Thoracic aorta (tissue), 2 donors: ENCODE data around the gene ZYX. TPM values are rescaled to one million over a fixed set of nuclear protein-coding genes. Genes with fewer than 3 reads are reported as not detected.
"Not testable (repeated sequence)": the region's sequence is repeated elsewhere in the genome, so short reads cannot be mapped to it uniquely, and the experiment has no call there.

Experiments
- ATAC-seq: fragments of 150-250 bp; one replicate; pipeline ENCODE4 v1.8.0; 2017; ENCODE audit warnings: low read depth; ENCODE audit not compliant: insufficient number of reproducible peaks, low FRiP score
- DNase-seq: peaks from one replicate; pipeline ENCODE4 v3.0.0-alpha.2; 2020; ENCODE audit warnings: low spot score
- H3K27ac ChIP-seq, 2 donors: fragments of 200-600 bp; sonication (generic); 1 replicate in 1 of 2; 2 replicates in 1 of 2; pipeline ENCODE4 v1.5.1; 2016; ENCODE audit warnings: mild to moderate bottlenecking in 2 of 2, moderate library complexity in 2 of 2
- H3K27me3 ChIP-seq: fragments of 200-600 bp; sonication (generic); replicated peaks from 2 replicates; pipeline ENCODE4 v1.6.0; 2016; ENCODE audit warnings: mild to moderate bottlenecking; ENCODE audit not compliant: insufficient read depth
- H3K36me3 ChIP-seq: fragments of 200-600 bp; sonication (generic); one replicate; pipeline ENCODE4 v1.5.1; 2016
- H3K4me1 ChIP-seq, 2 donors: fragments of 200-600 bp; sonication (generic); 1 replicate in 1 of 2; 2 replicates in 1 of 2; pipeline versions ENCODE4 v1.5.1 to v1.6.0; 2016; ENCODE audit warnings: low read depth in 2 of 2, mild to moderate bottlenecking in 1 of 2; ENCODE audit not compliant: control insufficient read depth in 1 of 2
- H3K4me3 ChIP-seq: fragments of 200-600 bp; sonication (generic); 2 replicates; pipeline ENCODE4 v1.5.1; 2016; ENCODE audit warnings: mild to moderate bottlenecking
- H3K9me3 ChIP-seq: fragments of 200-600 bp; sonication (generic); 2 replicates; pipeline ENCODE4 v1.5.1; 2016
- total RNA-seq, 2 donors: library from RNA; depleted of rRNA; stranded (reverse); fragments of >200 nt; gene quantifications; one replicate each; pipeline versions ENCODE4 v1.1.0 to v1.2.3, GENCODE V29; 2016
- TF ChIP-seq, protein P1 (sequence below): fragments of 200-600 bp; sonication (generic); IDR thresholded peaks from one replicate; pipeline ENCODE4 v1.5.1; 2019; ENCODE audit warnings: antibody characterized with exemption

Gene ZYX
- total RNA-seq, 2 donors from 2014 or later, result 234 to 287 TPM

GRCh38 chr7:143417734-143418383 is 36.7 kb downstream of the ZYX start:
- H3K27me3 ChIP-seq, result no peaks in the 10 kb centered on the region
- DNase-seq, result no peak
- no peaks in the 10 kb centered on the region for H3K4me1 ChIP-seq
- no peak overlapping the region for H3K27ac ChIP-seq
- ATAC-seq, result no peak
- no peak overlapping the region for H3K4me3 ChIP-seq
- H3K36me3 ChIP-seq, result no peaks in the 10 kb centered on the region
- no peaks in the 10 kb centered on the region for H3K9me3 ChIP-seq
- TF ChIP-seq, protein P1, sequence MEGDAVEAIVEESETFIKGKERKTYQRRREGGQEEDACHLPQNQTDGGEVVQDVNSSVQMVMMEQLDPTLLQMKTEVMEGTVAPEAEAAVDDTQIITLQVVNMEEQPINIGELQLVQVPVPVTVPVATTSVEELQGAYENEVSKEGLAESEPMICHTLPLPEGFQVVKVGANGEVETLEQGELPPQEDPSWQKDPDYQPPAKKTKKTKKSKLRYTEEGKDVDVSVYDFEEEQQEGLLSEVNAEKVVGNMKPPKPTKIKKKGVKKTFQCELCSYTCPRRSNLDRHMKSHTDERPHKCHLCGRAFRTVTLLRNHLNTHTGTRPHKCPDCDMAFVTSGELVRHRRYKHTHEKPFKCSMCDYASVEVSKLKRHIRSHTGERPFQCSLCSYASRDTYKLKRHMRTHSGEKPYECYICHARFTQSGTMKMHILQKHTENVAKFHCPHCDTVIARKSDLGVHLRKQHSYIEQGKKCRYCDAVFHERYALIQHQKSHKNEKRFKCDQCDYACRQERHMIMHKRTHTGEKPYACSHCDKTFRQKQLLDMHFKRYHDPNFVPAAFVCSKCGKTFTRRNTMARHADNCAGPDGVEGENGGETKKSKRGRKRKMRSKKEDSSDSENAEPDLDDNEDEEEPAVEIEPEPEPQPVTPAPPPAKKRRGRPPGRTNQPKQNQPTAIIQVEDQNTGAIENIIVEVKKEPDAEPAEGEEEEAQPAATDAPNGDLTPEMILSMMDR, result no peak

DNA sequence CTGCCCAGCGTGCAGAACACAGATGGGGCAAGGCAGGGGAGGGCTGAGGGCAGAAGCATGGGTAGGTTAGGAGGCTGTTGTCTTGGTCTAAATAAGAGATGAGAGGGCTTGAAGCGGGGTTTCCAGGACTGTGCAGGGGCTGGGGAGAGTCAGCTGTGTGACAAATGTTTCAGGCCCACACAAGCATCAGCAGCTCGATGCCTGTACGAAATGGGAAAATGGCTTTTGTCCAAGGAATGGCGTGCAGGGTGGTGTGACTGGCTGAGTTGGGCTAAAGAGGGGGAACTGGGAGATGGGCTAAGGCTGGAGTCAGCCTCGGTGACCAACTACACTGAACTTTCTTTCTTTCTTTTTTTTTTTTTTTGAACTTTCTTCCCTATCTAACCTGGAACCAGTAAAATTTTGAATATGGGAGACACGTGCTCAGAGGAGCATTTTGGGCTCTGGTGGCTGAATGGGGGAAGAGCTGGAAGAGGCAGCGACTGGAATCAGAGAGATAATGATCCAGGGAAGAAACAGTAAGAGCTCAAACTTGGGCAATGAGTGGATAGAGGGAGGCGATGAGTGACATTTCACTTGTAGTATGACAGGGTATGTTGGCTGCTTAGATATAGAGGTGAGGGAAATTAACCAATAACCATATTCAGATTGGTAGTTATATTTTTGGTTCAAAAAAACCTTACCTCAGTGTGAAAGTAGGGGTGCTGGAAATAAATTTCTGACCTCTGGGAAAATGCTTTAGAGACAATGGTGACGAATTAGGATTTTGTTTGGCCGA is 37.7 kb downstream of the ZYX start:
- H3K27ac ChIP-seq, result no peak overlapping the region
- no peaks in the 10 kb centered on the region for H3K27me3 ChIP-seq
- no peaks in the 10 kb centered on the region for H3K36me3 ChIP-seq
- H3K4me1 ChIP-seq, result no peaks in the 10 kb centered on the region
- H3K4me3 ChIP-seq, result no peak overlapping the region
- ATAC-seq (no peak), DNase-seq (no peak)
- TF ChIP-seq, protein P1, result no peak
- no peaks in the 10 kb centered on the region for H3K9me3 ChIP-seq

DNA sequence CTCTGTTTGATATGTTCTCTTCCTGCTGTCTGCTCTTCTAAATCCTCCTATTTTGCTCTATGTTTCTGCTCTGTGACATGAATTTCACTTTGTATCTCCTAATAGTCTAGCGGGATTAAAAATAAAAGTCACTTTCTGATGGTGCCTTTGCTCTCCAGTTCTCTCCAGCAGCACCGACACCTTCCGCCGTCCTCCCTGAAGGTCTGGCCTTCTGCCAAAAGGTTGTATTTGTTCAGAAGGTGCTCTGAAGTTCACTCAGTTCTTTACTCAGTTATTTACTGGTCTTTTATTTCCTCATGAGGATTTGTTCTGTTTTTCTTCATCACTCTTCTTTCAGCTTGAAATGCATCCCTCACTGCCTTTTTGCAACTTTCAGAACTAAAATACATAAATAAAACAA is 38.7 kb downstream of the ZYX start:
- no peaks in the 10 kb centered on the region for H3K9me3 ChIP-seq
- DNase-seq (no peak), ATAC-seq (no peak)
- no peaks in the 10 kb centered on the region for H3K36me3 ChIP-seq
- H3K27ac ChIP-seq, result no peak overlapping the region
- TF ChIP-seq, protein P1, result no peak
- H3K4me3 ChIP-seq, result no peak overlapping the region
- H3K27me3 ChIP-seq, result no peaks in the 10 kb centered on the region
- H3K4me1 ChIP-seq, result no peaks in the 10 kb centered on the region

GRCh38 chr7:143420624-143421023 is 39.5 kb downstream of the ZYX start:
- not testable (repeated sequence) for DNase-seq, H3K9me3 ChIP-seq, H3K27ac ChIP-seq, H3K36me3 ChIP-seq, H3K27me3 ChIP-seq, H3K4me1 ChIP-seq, ATAC-seq, H3K4me3 ChIP-seq

DNA sequence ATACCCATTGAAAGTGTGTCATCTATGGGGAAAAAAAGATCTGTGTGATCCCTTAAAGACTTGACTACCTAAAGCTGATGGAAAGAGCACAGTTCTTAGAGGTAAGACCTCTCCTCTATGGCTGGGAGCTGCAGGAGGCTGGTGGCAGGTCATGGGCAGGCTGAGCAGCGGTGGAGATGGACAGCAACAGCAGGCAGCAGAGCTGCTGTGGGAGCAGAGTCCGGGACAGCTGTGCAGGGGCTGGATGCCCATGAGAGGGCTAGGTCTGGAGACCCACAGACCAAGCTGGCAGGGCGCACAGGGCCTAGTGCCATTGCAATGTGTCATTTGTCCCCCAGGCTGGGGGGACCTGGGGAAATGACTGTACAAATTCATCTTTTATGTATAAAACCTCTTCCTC is 40.9 kb downstream of the ZYX start:
- TF ChIP-seq, protein P1, result no peak
- Histone ChIP-seq H3K9me3 (no peaks in the 10 kb centered on the region), H3K27me3 (no peaks in the 10 kb centered on the region), H3K36me3 (no peaks in the 10 kb centered on the region), H3K4me1 (no peaks in the 10 kb centered on the region), H3K4me3 (no peak overlapping the region), H3K27ac (no peak overlapping the region)
- no peak for DNase-seq
- no peak for ATAC-seq

DNA sequence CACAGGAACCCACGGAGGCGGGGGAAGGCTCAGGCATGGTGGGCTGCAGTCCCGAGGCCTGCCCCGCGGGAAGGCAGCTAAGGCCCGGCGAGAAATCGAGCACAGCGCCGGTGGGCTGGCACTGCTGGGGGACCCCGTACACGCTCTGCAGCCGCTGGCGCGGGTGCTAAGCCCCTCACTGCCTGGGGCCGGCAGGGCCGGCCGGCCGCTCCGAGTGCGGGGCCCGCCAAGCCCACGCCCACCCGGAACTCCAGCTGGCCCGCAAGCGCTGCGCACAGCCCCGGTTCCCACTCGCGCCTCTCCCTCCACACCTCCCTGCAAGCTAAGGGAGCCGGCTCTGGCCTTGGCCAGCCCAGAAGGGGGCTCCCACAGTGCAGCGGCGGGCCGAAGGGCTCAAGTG is 43.3 kb downstream of the ZYX start:
- H3K27me3 ChIP-seq, H3K9me3 ChIP-seq, DNase-seq, ATAC-seq, H3K4me3 ChIP-seq, H3K27ac ChIP-seq, H3K4me1 ChIP-seq, H3K36me3 ChIP-seq: not testable (repeated sequence)
